ENCODE measurements around the gene AP2B1. TPM values are rescaled to one million over a fixed set of nuclear protein-coding genes. Genes with fewer than 3 reads are reported as not detected.

AP2B1 gene
- total RNA-seq, 1 experiment from 2014 or later, result 217 TPM

DNA sequence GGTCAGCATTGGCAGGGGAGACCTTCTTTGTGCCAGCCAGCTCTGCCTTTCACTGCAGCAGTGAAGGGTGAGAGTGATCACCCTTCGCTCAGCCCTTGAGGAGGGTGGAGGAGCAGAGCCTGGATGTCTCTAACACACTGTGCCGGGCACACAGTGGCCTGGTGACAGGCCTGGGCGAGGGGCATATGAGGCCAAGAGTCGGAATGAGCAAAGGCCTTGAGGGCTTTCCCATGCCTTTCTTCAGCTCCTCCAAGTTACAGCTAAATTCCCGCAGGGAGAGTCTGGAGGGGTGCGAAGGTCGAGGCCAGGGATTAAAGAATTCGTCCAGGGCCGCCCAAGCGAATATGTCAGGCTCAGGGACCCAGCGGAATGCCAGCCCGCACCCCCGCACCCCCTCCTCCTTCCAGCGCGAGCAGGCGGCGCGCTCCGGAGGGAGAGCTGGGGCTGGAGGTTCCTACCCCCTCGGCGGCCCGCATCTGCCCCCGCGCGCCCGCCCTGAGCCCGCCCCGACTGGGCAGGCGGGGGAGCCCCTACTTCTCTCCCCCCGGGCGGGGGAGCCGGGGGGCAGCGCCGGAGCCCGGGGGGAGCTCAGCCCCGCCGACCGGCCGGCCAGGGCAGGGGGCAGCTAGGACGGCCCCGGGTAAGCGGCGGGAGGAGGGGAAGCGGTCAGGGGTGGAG is 144.3 kb downstream of the AP2B1 start, which contains the start of gene RASL10B:
TSS of gene RASL10B (plus strand) at position 401 of the 678 bp plus-strand sequence. CDS start 3,546 bp downstream, outside the sequence.
- peak within 1 kb of the TSS; percentile 81 to 92 for H3K4me3 Mint-ChIP-seq
- Histone ChIP-seq H2AFZ (ENCODE audit: low read length) (no peak within 1 kb of the TSS), H3K56ac (ENCODE audit: insufficient read length, low read depth, low read length) (no peak within 1 kb of the TSS)

More for the DNA sequence above, 144.3 kb downstream of the AP2B1 start, which contains the start of gene RASL10B:
- no peaks in the 10 kb centered on the region for H3K79me2 ChIP-seq (ENCODE audit: insufficient read depth, low read length)
- no peak within 1 kb of the TSS for H3K4ac ChIP-seq (ENCODE audit: low read depth, low read length)
- H3K18ac ChIP-seq (ENCODE audit: insufficient read length, low read depth, low read length), result no peak within 1 kb of the TSS
- no peak within 1 kb of the TSS for H3K27ac ChIP-seq (ENCODE audit: insufficient read length, low read depth, low read length)
- peaks cover 3% of the 10 kb centered on the region; the same call in 1 of the 2 replicates for H3K4me1 ChIP-seq (ENCODE audit: insufficient read depth, low read length)
- H3K27me3 ChIP-seq (ENCODE audit: insufficient read depth, low read length), result no peaks in the 10 kb centered on the region
- peak within 1 kb of the TSS; percentile 26 for H3K9ac ChIP-seq (ENCODE audit: extremely low read depth, insufficient read length, low read length)
- H4K91ac ChIP-seq (ENCODE audit: insufficient read length, low read depth, low read length), result no peak within 1 kb of the TSS
- no peak within 1 kb of the TSS for H3K14ac ChIP-seq (ENCODE audit: insufficient read depth, low read length)
- Mint-ChIP-seq H3K27ac (peak within 1 kb of the TSS in 1 of 3 experiments; percentile 42; a peak in 2 of 7 replicates), H3K27me3 (ENCODE audit: low read depth) (peaks cover 27% of the 10 kb centered on the region), H3K9me3 (no peaks in the 10 kb centered on the region), H3K4me1 (peaks cover 29 to 40% of the 10 kb centered on the region in 2 experiments), H3K36me3 (ENCODE audit: insufficient read depth in 1 of 3, low read depth in 3 of 3) (no peaks in the 10 kb centered on the region)
- H3K4me2 ChIP-seq (ENCODE audit: insufficient read depth, insufficient read length, low read length), result peak within 1 kb of the TSS; percentile 70
- H2AK5ac ChIP-seq (ENCODE audit: insufficient read length, low read length), result no peak within 1 kb of the TSS
- H2BK20ac ChIP-seq (ENCODE audit: low read depth, low read length, poor library complexity, severe bottlenecking), result no peak within 1 kb of the TSS
- H3K79me1 ChIP-seq (ENCODE audit: insufficient read depth, low read depth, low read length, poor library complexity, severe bottlenecking), result no peaks in the 10 kb centered on the region
- no peak within 1 kb of the TSS for H2BK5ac ChIP-seq (ENCODE audit: insufficient read length, low read length)
- no CpG with 5 or more reads among the region's 44 CpGs for WGBS (ENCODE audit: extremely low coverage, insufficient read length, low lambda C conversion rate)
- H2BK12ac ChIP-seq (ENCODE audit: insufficient read length, low read depth, low read length), result no peak within 1 kb of the TSS
- no peak within 1 kb of the TSS for H2BK15ac ChIP-seq (ENCODE audit: low read depth, low read length)
- H4K5ac ChIP-seq (ENCODE audit: insufficient read length, low read depth, low read length), result no peak within 1 kb of the TSS
- peak; percentile 83 for DNase-seq
- TF ChIP-seq, protein P1, sequence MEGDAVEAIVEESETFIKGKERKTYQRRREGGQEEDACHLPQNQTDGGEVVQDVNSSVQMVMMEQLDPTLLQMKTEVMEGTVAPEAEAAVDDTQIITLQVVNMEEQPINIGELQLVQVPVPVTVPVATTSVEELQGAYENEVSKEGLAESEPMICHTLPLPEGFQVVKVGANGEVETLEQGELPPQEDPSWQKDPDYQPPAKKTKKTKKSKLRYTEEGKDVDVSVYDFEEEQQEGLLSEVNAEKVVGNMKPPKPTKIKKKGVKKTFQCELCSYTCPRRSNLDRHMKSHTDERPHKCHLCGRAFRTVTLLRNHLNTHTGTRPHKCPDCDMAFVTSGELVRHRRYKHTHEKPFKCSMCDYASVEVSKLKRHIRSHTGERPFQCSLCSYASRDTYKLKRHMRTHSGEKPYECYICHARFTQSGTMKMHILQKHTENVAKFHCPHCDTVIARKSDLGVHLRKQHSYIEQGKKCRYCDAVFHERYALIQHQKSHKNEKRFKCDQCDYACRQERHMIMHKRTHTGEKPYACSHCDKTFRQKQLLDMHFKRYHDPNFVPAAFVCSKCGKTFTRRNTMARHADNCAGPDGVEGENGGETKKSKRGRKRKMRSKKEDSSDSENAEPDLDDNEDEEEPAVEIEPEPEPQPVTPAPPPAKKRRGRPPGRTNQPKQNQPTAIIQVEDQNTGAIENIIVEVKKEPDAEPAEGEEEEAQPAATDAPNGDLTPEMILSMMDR (conservative IDR thresholded peaks at IDR 0.05), result no peak
- no peak within 1 kb of the TSS for H3T11ph ChIP-seq (ENCODE audit: low read length)
- H3K9me3 ChIP-seq (ENCODE audit: control insufficient read depth, low read depth, low read length), result no peaks in the 10 kb centered on the region
- H4K20me1 ChIP-seq (ENCODE audit: control insufficient read depth, insufficient read depth, insufficient read length), result no peaks in the 10 kb centered on the region
- no peak within 1 kb of the TSS for H2BK120ac ChIP-seq (ENCODE audit: low read depth, low read length, poor library complexity, severe bottlenecking)
- no peak within 1 kb of the TSS for H3K23ac ChIP-seq (ENCODE audit: insufficient read length, low read depth, low read length)
- no peak within 1 kb of the TSS for H4K8ac ChIP-seq (replicated peaks; ENCODE audit: insufficient read length, low read depth, low read length)
- H3K23me2 ChIP-seq (ENCODE audit: insufficient read length, low read depth, low read length, poor library complexity, severe bottlenecking), result peaks cover 6% of the 10 kb centered on the region

All from H9 (cell line).